ENCODE data around the gene MYL6B.

- no peak for TF ChIP-seq CTCF (conservative IDR thresholded peaks at IDR 0.05; ENCODE audit: low read length)
- TF ChIP-seq EZH2phosphoT487 (IDR thresholded peaks at IDR 0.05; ENCODE audit: borderline replicate concordance) = no peak
Observed at GRCh38 chr12:56169229-56169759, 16.9 kb downstream of the MYL6B start.
